Right lobe of liver (tissue), 4 donors: ENCODE results near the gene PAX5.

Experiments
- POLR2A ChIP-seq: fragments of 450-650 bp; IDR thresholded peaks from one replicate; pipeline ENCODE4 v1.6.1; 2017; ENCODE audit warnings: antibody characterized with exemption, mild to moderate bottlenecking
- TF ChIP-seq, protein P1 (sequence below), 4 donors: fragments of 200-600 bp in 3 of 4; fragments of 450-650 bp in 1 of 4; IDR thresholded peaks; one replicate each; pipeline versions ENCODE4 v1.5.1 to v1.8.0; 2016 to 2022; ENCODE audit warnings: antibody characterized with exemption in 4 of 4, mild to moderate bottlenecking in 2 of 4
- donor health status: DM: no; HTN: no; CAD: no.
- donor health status: DM: no; HTN: no; CAD: no.
- donor health status: DM: no; HTN: yes; CAD: no.

DNA sequence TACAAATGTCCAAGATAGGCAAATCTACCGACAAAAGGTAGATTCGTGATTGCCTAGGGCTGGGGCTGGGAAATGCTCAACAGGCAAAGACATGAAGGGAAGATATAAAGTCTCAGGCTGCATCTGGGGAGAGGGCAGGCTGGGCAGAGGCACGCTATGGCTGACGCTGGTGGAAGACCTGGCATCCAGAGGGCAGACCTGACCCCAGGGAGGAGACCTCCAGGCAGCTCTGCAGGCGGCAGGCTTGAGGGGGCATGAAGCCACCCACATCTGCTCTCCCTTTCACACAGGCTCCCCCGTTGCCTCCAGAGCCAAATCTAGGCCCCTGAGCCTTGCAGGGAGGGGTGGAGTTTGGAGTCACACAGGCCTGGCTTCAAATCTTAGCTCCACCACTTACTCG, 145.5 kb downstream of the PAX5 start:
- TF ChIP-seq, protein P1, sequence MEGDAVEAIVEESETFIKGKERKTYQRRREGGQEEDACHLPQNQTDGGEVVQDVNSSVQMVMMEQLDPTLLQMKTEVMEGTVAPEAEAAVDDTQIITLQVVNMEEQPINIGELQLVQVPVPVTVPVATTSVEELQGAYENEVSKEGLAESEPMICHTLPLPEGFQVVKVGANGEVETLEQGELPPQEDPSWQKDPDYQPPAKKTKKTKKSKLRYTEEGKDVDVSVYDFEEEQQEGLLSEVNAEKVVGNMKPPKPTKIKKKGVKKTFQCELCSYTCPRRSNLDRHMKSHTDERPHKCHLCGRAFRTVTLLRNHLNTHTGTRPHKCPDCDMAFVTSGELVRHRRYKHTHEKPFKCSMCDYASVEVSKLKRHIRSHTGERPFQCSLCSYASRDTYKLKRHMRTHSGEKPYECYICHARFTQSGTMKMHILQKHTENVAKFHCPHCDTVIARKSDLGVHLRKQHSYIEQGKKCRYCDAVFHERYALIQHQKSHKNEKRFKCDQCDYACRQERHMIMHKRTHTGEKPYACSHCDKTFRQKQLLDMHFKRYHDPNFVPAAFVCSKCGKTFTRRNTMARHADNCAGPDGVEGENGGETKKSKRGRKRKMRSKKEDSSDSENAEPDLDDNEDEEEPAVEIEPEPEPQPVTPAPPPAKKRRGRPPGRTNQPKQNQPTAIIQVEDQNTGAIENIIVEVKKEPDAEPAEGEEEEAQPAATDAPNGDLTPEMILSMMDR (IDR thresholded peaks at IDR 0.05) = no peak
- TF ChIP-seq POLR2A = no peak
